SK-N-MC (cell line): ENCODE data around the gene HECTD4.

Source experiments
- EZH2 ChIP-seq: fragments of 200-600 bp; sonication (generic); IDR thresholded peaks from one replicate; pipeline ENCODE4 v1.6.1; 2017; ENCODE audit warnings: antibody characterized with exemption
- POLR2AphosphoS5 ChIP-seq: IDR thresholded peaks from 2 replicates; pipeline ENCODE4 v1.6.1; 2012; ENCODE audit warnings: mild to moderate bottlenecking, low read depth, low read length, borderline replicate concordance

DNA sequence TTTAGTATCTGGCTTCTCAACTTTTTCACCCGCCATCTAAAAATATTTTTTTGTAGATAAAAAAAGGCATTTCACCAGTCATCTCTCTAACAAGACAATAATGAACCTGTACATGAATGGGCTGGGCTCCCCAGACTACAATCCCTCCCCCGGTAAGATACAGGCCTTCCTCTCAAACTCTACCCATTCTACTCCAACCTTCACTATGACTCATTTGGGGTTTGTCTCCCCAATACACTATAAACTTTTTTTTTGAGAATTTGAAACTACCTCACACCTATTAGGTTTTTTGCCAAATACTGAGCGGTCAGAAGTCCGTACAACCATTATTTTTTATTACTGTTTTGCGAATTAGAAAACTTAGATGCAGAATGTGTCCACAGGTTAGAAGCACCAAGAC, 26.4 kb upstream of the HECTD4 start:
- TF ChIP-seq EZH2 (no peak), POLR2AphosphoS5 (no peak)
